DND-41 (cell line): Measurements from ENCODE around the gene CFAP45.

ENCODE experiments used
- ATAC-seq: fragments of 200-7000 bp; cut with Tn5 transposase; 3 replicates; pipeline ENCODE4 v1.9.1; 2021; ENCODE audit warnings: low read depth; ENCODE audit not compliant: insufficient read depth
- DNase-seq: peaks from one replicate; pipeline ENCODE4 v3.0.0-alpha.2; 2020
- H2AFZ ChIP-seq: 2 replicates; pipeline ENCODE4 v1.6.0; 2012; ENCODE audit warnings: low read depth, low read length
- H3K27ac ChIP-seq: 2 replicates; pipeline ENCODE4 v1.5.1; 2012; ENCODE audit warnings: low read length, inconsistent platforms
- H3K27me3 ChIP-seq: fragments of 200-600 bp; sonication (generic); 2 replicates; pipeline ENCODE4 v1.6.0; 2012; ENCODE audit warnings: low read length, mild to moderate bottlenecking, inconsistent platforms; ENCODE audit not compliant: insufficient read depth, poor library complexity
- H3K36me3 ChIP-seq: 2 replicates; pipeline ENCODE4 v1.5.1; 2012; ENCODE audit warnings: low read length, inconsistent platforms; ENCODE audit not compliant: insufficient read depth
- H3K4me1 ChIP-seq: 2 replicates; pipeline ENCODE4 v1.5.1; 2012; ENCODE audit warnings: mild to moderate bottlenecking, low read length; ENCODE audit not compliant: insufficient read depth
- H3K4me2 ChIP-seq: 2 replicates; pipeline ENCODE4 v1.6.0; 2012; ENCODE audit warnings: mild to moderate bottlenecking, moderate library complexity, low read length, inconsistent platforms; ENCODE audit not compliant: insufficient read depth
- H3K4me3 ChIP-seq, 2 experiments: fragments of 200-600 bp in 1 of 2; shearing (Covaris generic) in 1 of 2; 2 replicates each; pipeline ENCODE4 v1.5.1; 2012 to 2016; ENCODE audit warnings: inconsistent platforms in 2 of 2, low read length in 2 of 2, mild to moderate bottlenecking in 2 of 2, low read depth in 1 of 2, moderate library complexity in 1 of 2
- H3K79me2 ChIP-seq: 2 replicates; pipeline ENCODE4 v1.6.0; 2012; ENCODE audit warnings: low read length, inconsistent platforms; ENCODE audit not compliant: insufficient read depth
- H3K9ac ChIP-seq: 2 replicates; pipeline ENCODE4 v1.6.0; 2012; ENCODE audit warnings: low read depth, mild to moderate bottlenecking, inconsistent platforms, low read length, moderate library complexity
- H3K9me3 ChIP-seq: 2 replicates; pipeline ENCODE4 v1.5.1; 2012; ENCODE audit warnings: low read length, moderate library complexity, mild to moderate bottlenecking, inconsistent platforms; ENCODE audit not compliant: insufficient read depth, severe bottlenecking
- H4K20me1 ChIP-seq: 2 replicates; pipeline ENCODE4 v1.6.0; 2012; ENCODE audit warnings: low read length; ENCODE audit not compliant: insufficient read depth
- EZH2 ChIP-seq: IDR thresholded peaks from 3 replicates; pipeline ENCODE4 v1.6.1; 2012; ENCODE audit warnings: borderline replicate concordance, low read depth, mild to moderate bottlenecking, moderate library complexity, low read length, inconsistent platforms; ENCODE audit not compliant: severe bottlenecking
- TF ChIP-seq, protein P1 (sequence below): IDR thresholded peaks from 2 replicates; pipeline ENCODE4 v1.5.1; 2012; ENCODE audit warnings: borderline replicate concordance, low read length, moderate library complexity, mild to moderate bottlenecking; ENCODE audit not compliant: poor library complexity, severe bottlenecking; ENCODE audit errors: extremely low read depth

CFAP45 gene

DNA sequence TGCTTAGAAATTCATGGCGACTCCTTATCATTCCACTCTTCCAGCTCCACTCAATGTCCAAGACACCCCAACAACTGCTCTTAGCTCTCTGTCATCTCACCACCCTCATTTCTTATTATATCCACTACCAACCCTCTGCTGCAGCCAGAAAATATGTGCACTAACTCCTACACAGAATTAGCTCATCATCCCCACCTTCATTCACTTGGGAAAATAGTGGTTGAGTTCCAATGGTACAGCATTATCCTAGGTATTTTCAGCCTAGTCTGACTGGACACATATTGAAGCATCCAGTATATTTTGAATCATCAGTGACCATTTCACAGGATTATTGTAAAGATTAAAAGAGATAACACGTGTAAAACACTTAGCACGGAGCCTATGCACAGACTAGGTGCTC is 20.8 kb downstream of the CFAP45 start:
- Histone ChIP-seq H3K4me1 (no peaks in the 10 kb centered on the region), H3K27me3 (peaks cover 11% of the 10 kb centered on the region), H4K20me1 (no peaks in the 10 kb centered on the region), H3K27ac (no peak overlapping the region), H3K4me3 (no peak overlapping the region), H3K79me2 (no peaks in the 10 kb centered on the region), H3K36me3 (no peaks in the 10 kb centered on the region), H3K9me3 (no peaks in the 10 kb centered on the region), H3K9ac (no peak overlapping the region), H2AFZ (no peak overlapping the region), H3K4me2 (no peak overlapping the region)
- TF ChIP-seq, protein P1, sequence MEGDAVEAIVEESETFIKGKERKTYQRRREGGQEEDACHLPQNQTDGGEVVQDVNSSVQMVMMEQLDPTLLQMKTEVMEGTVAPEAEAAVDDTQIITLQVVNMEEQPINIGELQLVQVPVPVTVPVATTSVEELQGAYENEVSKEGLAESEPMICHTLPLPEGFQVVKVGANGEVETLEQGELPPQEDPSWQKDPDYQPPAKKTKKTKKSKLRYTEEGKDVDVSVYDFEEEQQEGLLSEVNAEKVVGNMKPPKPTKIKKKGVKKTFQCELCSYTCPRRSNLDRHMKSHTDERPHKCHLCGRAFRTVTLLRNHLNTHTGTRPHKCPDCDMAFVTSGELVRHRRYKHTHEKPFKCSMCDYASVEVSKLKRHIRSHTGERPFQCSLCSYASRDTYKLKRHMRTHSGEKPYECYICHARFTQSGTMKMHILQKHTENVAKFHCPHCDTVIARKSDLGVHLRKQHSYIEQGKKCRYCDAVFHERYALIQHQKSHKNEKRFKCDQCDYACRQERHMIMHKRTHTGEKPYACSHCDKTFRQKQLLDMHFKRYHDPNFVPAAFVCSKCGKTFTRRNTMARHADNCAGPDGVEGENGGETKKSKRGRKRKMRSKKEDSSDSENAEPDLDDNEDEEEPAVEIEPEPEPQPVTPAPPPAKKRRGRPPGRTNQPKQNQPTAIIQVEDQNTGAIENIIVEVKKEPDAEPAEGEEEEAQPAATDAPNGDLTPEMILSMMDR = no peak
- TF ChIP-seq EZH2 = no peak
- no peak for ATAC-seq
- DNase-seq = no peak

DNA sequence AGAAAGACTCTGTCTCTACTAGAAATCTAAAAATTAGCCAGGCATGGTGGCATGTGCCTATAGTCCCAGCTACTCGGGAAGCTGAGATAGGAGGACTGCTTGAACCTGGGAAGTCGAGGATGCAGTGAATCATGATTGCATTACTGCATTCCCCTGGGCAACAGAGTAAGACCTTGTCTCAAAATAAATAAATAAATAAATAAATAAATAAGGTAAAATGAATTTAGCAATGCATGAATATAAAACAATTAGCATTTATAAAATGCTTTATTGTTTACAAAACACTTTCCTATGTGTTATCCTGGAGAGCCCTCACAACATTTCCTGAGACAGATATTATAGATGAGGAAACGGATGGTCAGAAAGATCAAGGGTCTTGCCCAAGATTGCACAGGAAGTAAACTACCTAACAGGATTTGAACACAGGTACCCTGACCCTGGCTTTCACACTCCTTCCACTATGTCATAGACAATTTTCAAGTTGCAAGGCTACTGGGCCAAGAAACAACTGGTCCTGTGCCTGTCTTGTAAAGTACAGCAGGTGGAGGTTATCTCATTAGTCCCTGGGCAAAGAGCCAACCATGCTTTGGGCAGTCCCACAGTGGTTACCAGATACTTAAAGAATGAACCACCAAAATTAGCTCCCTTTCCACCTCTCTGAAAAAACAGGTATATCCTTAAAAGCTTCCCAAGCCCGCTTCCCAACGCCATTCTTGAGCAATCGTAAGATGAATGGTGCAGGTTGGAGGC is 22.1 kb downstream of the CFAP45 start:
- Histone ChIP-seq H3K4me3 (no peak overlapping the region), H3K9me3 (no peaks in the 10 kb centered on the region), H3K79me2 (no peaks in the 10 kb centered on the region), H3K9ac (no peak overlapping the region), H3K4me2 (no peak overlapping the region), H4K20me1 (no peaks in the 10 kb centered on the region), H3K27me3 (peaks cover 8% of the 10 kb centered on the region), H3K36me3 (no peaks in the 10 kb centered on the region), H3K4me1 (no peaks in the 10 kb centered on the region), H3K27ac (no peak overlapping the region), H2AFZ (no peak overlapping the region)
- ATAC-seq = no peak
- TF ChIP-seq, protein P1 = no peak
- no peak for TF ChIP-seq EZH2
- DNase-seq = no peak

- Histone ChIP-seq H2AFZ (no peak overlapping the region), H3K27me3 (peaks cover 10% of the 10 kb centered on the region), H3K4me3 (no peak overlapping the region), H3K4me1 (no peaks in the 10 kb centered on the region), H3K79me2 (no peaks in the 10 kb centered on the region), H3K36me3 (no peaks in the 10 kb centered on the region), H3K4me2 (no peak overlapping the region), H3K9me3 (no peaks in the 10 kb centered on the region), H3K9ac (no peak overlapping the region), H4K20me1 (no peaks in the 10 kb centered on the region), H3K27ac (no peak overlapping the region)
- DNase-seq (no peak), ATAC-seq (no peak)
- TF ChIP-seq EZH2 = no peak
- TF ChIP-seq, protein P1 = no peak
Observed at GRCh38 chr1:159873530-159874143, 26.3 kb downstream of the CFAP45 start.
